MM.1S (cell line): ENCODE data around the gene DDB1.

Source experiments
- DNase-seq: peaks from one replicate; pipeline ENCODE4 v3.0.0-alpha.2; 2015
- H2AFZ ChIP-seq: fragments of 300-600 bp; sonication (generic); 2 replicates; pipeline ENCODE4 v1.6.0; 2016; ENCODE audit warnings: antibody characterized with exemption, low read length
- H3F3A ChIP-seq: fragments of 300-600 bp; sonication (generic); 2 replicates; pipeline ENCODE4 v1.6.1; 2016; ENCODE audit warnings: mild to moderate bottlenecking, antibody characterized with exemption, low read length, moderate library complexity, mixed read lengths; ENCODE audit not compliant: insufficient read depth
- H3K27ac ChIP-seq: fragments of 300-600 bp; sonication (generic); 2 replicates; pipeline ENCODE4 v1.5.1; 2016; ENCODE audit warnings: mild to moderate bottlenecking, low read length
- H3K27me3 ChIP-seq: fragments of 300-600 bp; sonication (generic); replicated peaks from 2 replicates; pipeline ENCODE4 v1.6.0; 2016; ENCODE audit warnings: low read length; ENCODE audit not compliant: insufficient read depth
- H3K36me3 ChIP-seq: fragments of 300-600 bp; sonication (generic); replicated peaks from 2 replicates; pipeline ENCODE4 v1.6.1; 2016; ENCODE audit warnings: mild to moderate bottlenecking, low read length, mixed read lengths; ENCODE audit not compliant: insufficient read depth
- H3K4me1 ChIP-seq: fragments of 300-600 bp; sonication (generic); 2 replicates; pipeline ENCODE4 v1.6.1; 2016; ENCODE audit warnings: low read length, mixed read lengths
- H3K4me2 ChIP-seq: fragments of 300-600 bp; sonication (generic); 2 replicates; pipeline ENCODE4 v1.6.0; 2016; ENCODE audit warnings: low read depth, low read length
- H3K4me3 ChIP-seq: fragments of 300-600 bp; sonication (generic); 2 replicates; pipeline ENCODE4 v1.5.1; 2016; ENCODE audit warnings: low read length, mixed read lengths
- H3K79me2 ChIP-seq: fragments of 300-600 bp; sonication (generic); 2 replicates; pipeline ENCODE4 v1.6.1; 2016; ENCODE audit warnings: mixed run types, low read length, mixed read lengths
- H3K9ac ChIP-seq: fragments of 300-600 bp; sonication (generic); 2 replicates; pipeline ENCODE4 v1.6.1; 2016; ENCODE audit warnings: low read length, mixed read lengths
- H3K9me2 ChIP-seq: fragments of 300-600 bp; sonication (generic); replicated peaks from 2 replicates; pipeline ENCODE4 v1.6.1; 2016; ENCODE audit warnings: mild to moderate bottlenecking, low read length, mixed read lengths; ENCODE audit not compliant: insufficient read depth
- H3K9me3 ChIP-seq: fragments of 300-600 bp; sonication (generic); replicated peaks from 2 replicates; pipeline ENCODE4 v1.6.1; 2016; ENCODE audit warnings: mild to moderate bottlenecking, low read length, mixed read lengths; ENCODE audit not compliant: insufficient read depth
- H4K20me1 ChIP-seq: fragments of 300-600 bp; sonication (generic); 2 replicates; pipeline ENCODE4 v1.6.1; 2016; ENCODE audit warnings: mild to moderate bottlenecking, low read length, moderate library complexity, mixed read lengths; ENCODE audit not compliant: insufficient read depth
- CTCF ChIP-seq: fragments of 300-600 bp; sonication (generic); IDR thresholded peaks from 2 replicates; pipeline ENCODE4 v1.5.1; 2016; ENCODE audit warnings: antibody characterized with exemption, low read length, mixed read lengths
- EZH2 ChIP-seq: fragments of 300-600 bp; sonication (generic); optimal IDR thresholded peaks from 2 replicates; pipeline ENCODE3; 2017; ENCODE audit warnings: low read depth, mild to moderate bottlenecking, antibody characterized with exemption, low read length, mixed read lengths
- EZH2phosphoT487 ChIP-seq: fragments of 300-600 bp; sonication (generic); IDR thresholded peaks from 2 replicates; pipeline ENCODE4 v1.6.1; 2018; ENCODE audit warnings: antibody characterized with exemption, low read length

The DDB1 gene

GRCh38 chr11:61349189-61349751 lies 16.4 kb upstream of the DDB1 start:
- no peaks in the 10 kb centered on the region for H3F3A ChIP-seq
- no peak overlapping the region for H3K9ac ChIP-seq
- TF ChIP-seq EZH2phosphoT487 (no peak), EZH2 (no peak), CTCF (no peak)
- H3K4me1 ChIP-seq, result no peaks in the 10 kb centered on the region
- no peak overlapping the region for H3K4me2 ChIP-seq
- no peaks in the 10 kb centered on the region for H3K9me2 ChIP-seq
- no peaks in the 10 kb centered on the region for H3K9me3 ChIP-seq
- H3K4me3 ChIP-seq, result no peak overlapping the region
- no peaks in the 10 kb centered on the region for H4K20me1 ChIP-seq
- no peaks in the 10 kb centered on the region for H3K36me3 ChIP-seq
- H3K27ac ChIP-seq, result no peak overlapping the region
- no peaks in the 10 kb centered on the region for H3K27me3 ChIP-seq
- no peaks in the 10 kb centered on the region for H3K79me2 ChIP-seq
- H2AFZ ChIP-seq, result no peak overlapping the region
- DNase-seq, result no peak

GRCh38 chr11:61347916-61348461 lies 15.1 kb upstream of the DDB1 start:
- no peak for TF ChIP-seq EZH2phosphoT487
- TF ChIP-seq CTCF, result no peak
- TF ChIP-seq EZH2, result no peak
- no peak for DNase-seq
- H2AFZ ChIP-seq, result no peak overlapping the region

GRCh38 chr11:61345954-61346843 lies 13.3 kb upstream of the DDB1 start:
- TF ChIP-seq CTCF (no peak), EZH2phosphoT487 (no peak)
- H3K27ac ChIP-seq, result no peak overlapping the region
- no peaks in the 10 kb centered on the region for H3K36me3 ChIP-seq
- no peaks in the 10 kb centered on the region for H3K9me3 ChIP-seq
- no peaks in the 10 kb centered on the region for H3F3A ChIP-seq
- no peak for DNase-seq
- H2AFZ ChIP-seq, result no peak overlapping the region
- no peak overlapping the region for H3K4me2 ChIP-seq
- H3K27me3 ChIP-seq, result no peaks in the 10 kb centered on the region
- no peak overlapping the region for H3K9ac ChIP-seq
- no peaks in the 10 kb centered on the region for H3K4me1 ChIP-seq
- no peaks in the 10 kb centered on the region for H3K9me2 ChIP-seq
- H3K4me3 ChIP-seq, result no peak overlapping the region
- H4K20me1 ChIP-seq, result no peaks in the 10 kb centered on the region
- H3K79me2 ChIP-seq, result no peaks in the 10 kb centered on the region

More at GRCh38 chr11:61347916-61348461, 15.1 kb upstream of the DDB1 start:
- no peaks in the 10 kb centered on the region for H3K79me2 ChIP-seq
- H3K9me2 ChIP-seq, result no peaks in the 10 kb centered on the region
- H3F3A ChIP-seq, result no peaks in the 10 kb centered on the region
- no peaks in the 10 kb centered on the region for H3K27me3 ChIP-seq
- H3K4me3 ChIP-seq, result no peak overlapping the region
- no peaks in the 10 kb centered on the region for H3K36me3 ChIP-seq
- H3K9ac ChIP-seq, result no peak overlapping the region
- no peaks in the 10 kb centered on the region for H4K20me1 ChIP-seq
- no peak overlapping the region for H3K27ac ChIP-seq
- no peaks in the 10 kb centered on the region for H3K9me3 ChIP-seq
- no peaks in the 10 kb centered on the region for H3K4me1 ChIP-seq
- H3K4me2 ChIP-seq, result no peak overlapping the region
